ENCODE measurements around the gene PLXNB2.

DNA sequence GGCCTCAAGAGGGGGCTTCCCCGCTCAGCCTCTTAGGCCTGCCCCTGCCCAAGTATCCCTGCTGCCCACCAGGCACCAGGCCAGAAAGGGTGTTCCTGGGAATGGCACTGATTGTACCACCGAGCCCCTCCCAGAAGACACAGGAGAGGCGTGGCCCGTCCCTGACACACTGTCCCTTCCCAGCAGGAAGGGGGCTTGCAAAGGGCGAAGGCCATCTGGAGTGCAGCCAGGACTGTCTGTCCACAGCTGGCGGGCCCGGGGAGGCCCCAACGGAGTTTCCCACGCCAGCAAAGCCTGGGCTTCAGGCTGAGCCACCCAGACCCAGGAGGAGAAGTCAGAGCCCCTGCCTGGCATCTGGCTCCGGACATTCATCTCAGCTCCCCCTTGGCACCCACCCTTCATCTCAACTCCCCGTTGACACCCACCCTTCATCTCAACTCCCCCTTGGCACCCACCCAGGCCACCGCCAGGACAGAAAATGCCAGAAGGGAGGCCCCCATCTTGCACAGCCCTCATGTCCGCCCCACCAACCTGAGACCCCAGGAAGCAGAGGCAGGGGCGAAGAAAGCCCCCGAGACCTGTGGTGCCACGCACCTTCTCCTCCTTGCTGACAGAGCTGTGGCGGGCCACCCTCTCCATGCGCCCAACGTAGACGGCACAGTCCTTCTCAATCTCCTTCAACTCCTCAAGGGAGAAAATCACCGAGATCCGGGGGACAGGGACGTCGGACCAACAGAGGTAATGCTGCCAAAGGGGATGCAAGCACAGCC, 82.1 kb downstream of the PLXNB2 start:
- TF ChIP-seq ESRRG (CRISPR knock-in tag; IDR thresholded peaks at IDR 0.05) (no peak), BACH2 (CRISPR knock-in tag; IDR thresholded peaks at IDR 0.05; ENCODE audit: borderline replicate concordance) (no peak), CSDC2 (CRISPR knock-in tag; IDR thresholded peaks at IDR 0.05) (no peak), CSRNP3 (CRISPR knock-in tag; IDR thresholded peaks at IDR 0.05) (no peak), GLIS3 (CRISPR knock-in tag; IDR thresholded peaks at IDR 0.05) (no peak)
